Measurements from ENCODE around the gene CCDC159.

The CCDC159 gene

DNA sequence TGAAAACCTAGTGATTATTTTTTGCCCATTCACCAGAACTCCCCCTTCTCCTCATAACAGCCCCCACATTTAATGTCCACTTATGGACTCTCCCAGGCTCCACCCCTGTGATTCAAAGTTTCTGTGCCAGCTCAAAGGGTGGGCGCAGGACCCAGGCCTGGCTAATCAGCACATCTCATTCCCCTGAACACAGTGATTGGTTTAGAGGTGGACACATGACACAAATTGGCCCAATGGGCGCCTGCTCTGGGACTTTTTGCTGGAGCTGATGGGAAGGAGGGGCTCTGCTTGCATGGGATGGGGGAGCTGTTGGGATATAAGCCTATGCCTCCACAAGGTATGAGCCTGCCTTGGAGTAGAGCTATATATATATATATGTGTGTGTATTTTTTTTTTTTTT is 44.0 kb downstream of the CCDC159 start:
- DNase-seq (ENCODE audit: low read depth in 2 of 2) = no peak

- DNase-seq (ENCODE audit: low read depth in 2 of 2) = no peak
Measured at GRCh38 chr19:11390933-11391680, 44.8 kb downstream of the CCDC159 start.

- no peak for DNase-seq (ENCODE audit: low read depth in 2 of 2)
Measured at GRCh38 chr19:11397089-11397610, 50.8 kb downstream of the CCDC159 start.

- DNase-seq (ENCODE audit: low read depth in 2 of 2) = no peak
Measured at GRCh38 chr19:11399667-11400066, 53.3 kb downstream of the CCDC159 start.

DNA sequence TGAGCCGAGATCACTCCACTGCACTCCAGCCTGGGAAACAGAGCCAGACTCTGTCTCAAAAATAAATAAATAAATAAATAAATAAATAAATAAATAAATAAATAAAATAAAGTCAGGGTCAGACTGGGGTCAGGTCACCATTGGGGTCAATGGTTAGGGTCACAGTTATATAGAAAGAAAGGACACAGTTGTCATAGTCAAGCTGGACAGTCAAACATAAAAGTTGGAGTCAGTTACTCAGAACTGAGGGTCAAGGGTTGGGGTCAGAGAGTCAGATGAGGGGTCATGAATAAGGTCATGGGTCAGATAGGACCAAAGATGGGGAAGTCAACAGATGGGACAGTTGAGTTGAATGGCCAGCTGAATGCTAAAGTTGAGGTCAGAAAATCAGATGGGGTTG is 54.5 kb downstream of the CCDC159 start:
- no peak for DNase-seq (ENCODE audit: low read depth in 2 of 2)

DNA sequence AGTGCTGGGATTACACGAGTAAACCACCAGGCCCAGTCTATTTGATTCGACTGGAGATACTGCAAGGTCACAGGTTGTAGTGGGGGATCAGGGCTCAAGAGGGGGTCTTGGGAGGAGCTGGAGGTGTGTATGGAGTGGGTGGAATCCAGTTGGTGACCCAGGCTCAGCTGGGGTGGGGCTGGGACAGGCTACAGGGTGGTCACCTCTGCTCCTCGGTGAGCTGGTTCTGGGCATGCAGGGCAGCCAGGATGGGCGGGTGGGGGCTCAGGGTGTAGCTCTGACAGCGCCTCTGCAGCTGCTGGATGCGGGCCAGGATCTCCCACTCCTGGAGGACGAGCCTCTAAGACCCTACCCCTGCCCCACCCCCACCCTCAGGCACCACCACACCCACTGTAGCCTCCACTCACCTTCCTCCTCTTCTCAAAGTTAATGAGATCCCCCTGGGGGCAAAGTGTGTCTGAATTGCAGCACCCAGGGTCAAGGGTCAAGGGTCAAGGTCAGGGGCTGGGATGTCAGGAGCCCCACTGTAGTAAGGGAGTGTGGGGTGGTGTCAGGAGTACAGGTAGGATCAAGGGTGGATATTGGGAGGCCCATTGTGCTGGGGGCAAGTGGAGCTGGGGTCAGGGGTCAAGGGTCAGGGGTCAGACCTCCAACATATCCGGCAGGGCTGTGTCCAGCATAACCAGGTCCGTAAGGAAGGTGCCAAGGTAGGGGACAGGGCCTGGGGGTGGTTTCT is 55.7 kb downstream of the CCDC159 start:
- no peak for DNase-seq (ENCODE audit: low read depth in 2 of 2)

Measured in stimulated activated CD4-positive, alpha-beta T cell treated with anti-CD3 and anti-CD28 coated beads, Interleukin-4, amount 100 ng/mL, for 48 hours (primary cell).